ENCODE results near the gene RNF166.
A peak's percentile ranks its signal among the peaks of the same experiment; 100 is the strongest.

The RNF166 gene

GRCh38 chr16:88706229-88706964, at the start of gene RNF166, which contains the start of gene CTU2:
Gene RNF166 (minus strand): TSS chr16:88706408. CDS start chr16:88706325, 83 bp downstream.
Gene CTU2 (plus strand): TSS chr16:88706503. CDS start chr16:88706531, 28 bp downstream.
- Histone ChIP-seq H3K4me1 (ENCODE audit: insufficient read depth, low read length) (no peaks in the 10 kb centered on the region), H3K9me3 (ENCODE audit: control insufficient read depth, insufficient read depth, low read length) (no peaks in the 10 kb centered on the region), H3K36me3 (ENCODE audit: insufficient read depth, low read length) (no peaks in the 10 kb centered on the region), H3K9ac (ENCODE audit: low read depth, low read length) (peak within 1 kb of the TSS; percentile 92)

GRCh38 chr16:88754912-88755744, 48.9 kb upstream of the RNF166 start:
- peaks cover 11% of the 10 kb centered on the region; the same call in 1 of the 2 replicates for H3K4me1 ChIP-seq (ENCODE audit: insufficient read depth, low read length)
- H3K9ac ChIP-seq (ENCODE audit: low read depth, low read length), result no peak overlapping the region
- no peaks in the 10 kb centered on the region for H3K9me3 ChIP-seq (ENCODE audit: control insufficient read depth, insufficient read depth, low read length)
- H3K36me3 ChIP-seq (ENCODE audit: insufficient read depth, low read length), result no peaks in the 10 kb centered on the region

- H3K9ac ChIP-seq (ENCODE audit: low read depth, low read length), result no peak overlapping the region
Measured at GRCh38 chr16:88754109-88754911, 48.1 kb upstream of the RNF166 start.

GRCh38 chr16:88753602-88754001, 47.4 kb upstream of the RNF166 start:
- Histone ChIP-seq H3K9ac (ENCODE audit: low read depth, low read length) (no peak overlapping the region), H3K9me3 (ENCODE audit: control insufficient read depth, insufficient read depth, low read length) (no peaks in the 10 kb centered on the region), H3K4me1 (ENCODE audit: insufficient read depth, low read length) (peaks cover 11% of the 10 kb centered on the region; the same call in 1 of the 2 replicates), H3K36me3 (ENCODE audit: insufficient read depth, low read length) (no peaks in the 10 kb centered on the region)

More at GRCh38 chr16:88754109-88754911, 48.1 kb upstream of the RNF166 start:
- Histone ChIP-seq H3K4me1 (ENCODE audit: insufficient read depth, low read length) (peaks cover 11% of the 10 kb centered on the region; the same call in 1 of the 2 replicates), H3K9me3 (ENCODE audit: control insufficient read depth, insufficient read depth, low read length) (no peaks in the 10 kb centered on the region), H3K36me3 (ENCODE audit: insufficient read depth, low read length) (no peaks in the 10 kb centered on the region)

GRCh38 chr16:88753191-88753590, 47.0 kb upstream of the RNF166 start:
- H3K9ac ChIP-seq (ENCODE audit: low read depth, low read length), result no peak overlapping the region
- H3K36me3 ChIP-seq (ENCODE audit: insufficient read depth, low read length), result no peaks in the 10 kb centered on the region
- no peaks in the 10 kb centered on the region for H3K9me3 ChIP-seq (ENCODE audit: control insufficient read depth, insufficient read depth, low read length)
- peaks cover 11% of the 10 kb centered on the region; the same call in 1 of the 2 replicates for H3K4me1 ChIP-seq (ENCODE audit: insufficient read depth, low read length)

- H3K36me3 ChIP-seq (ENCODE audit: insufficient read depth, low read length), result no peaks in the 10 kb centered on the region
- H3K9me3 ChIP-seq (ENCODE audit: control insufficient read depth, insufficient read depth, low read length), result no peaks in the 10 kb centered on the region
- peaks cover 11% of the 10 kb centered on the region; the same call in 1 of the 2 replicates for H3K4me1 ChIP-seq (ENCODE audit: insufficient read depth, low read length)
- H3K9ac ChIP-seq (ENCODE audit: low read depth, low read length), result no peak overlapping the region
Measured at GRCh38 chr16:88752386-88753002, 46.3 kb upstream of the RNF166 start.

GRCh38 chr16:88750854-88751253, 44.6 kb upstream of the RNF166 start:
- H3K9ac ChIP-seq (ENCODE audit: low read depth, low read length), result no peak overlapping the region
- H3K9me3 ChIP-seq (ENCODE audit: control insufficient read depth, insufficient read depth, low read length), result no peaks in the 10 kb centered on the region
- H3K36me3 ChIP-seq (ENCODE audit: insufficient read depth, low read length), result no peaks in the 10 kb centered on the region
- peaks cover 15% of the 10 kb centered on the region; the same call in 1 of the 2 replicates for H3K4me1 ChIP-seq (ENCODE audit: insufficient read depth, low read length)

- Histone ChIP-seq H3K9ac (ENCODE audit: low read depth, low read length) (no peak overlapping the region), H3K4me1 (ENCODE audit: insufficient read depth, low read length) (peaks cover 15% of the 10 kb centered on the region; the same call in 1 of the 2 replicates), H3K9me3 (ENCODE audit: control insufficient read depth, insufficient read depth, low read length) (no peaks in the 10 kb centered on the region), H3K36me3 (ENCODE audit: insufficient read depth, low read length) (no peaks in the 10 kb centered on the region)
Measured at GRCh38 chr16:88749358-88749757, 43.1 kb upstream of the RNF166 start.

GRCh38 chr16:88748364-88748763, 42.2 kb upstream of the RNF166 start:
- Histone ChIP-seq H3K36me3 (ENCODE audit: insufficient read depth, low read length) (no peaks in the 10 kb centered on the region), H3K4me1 (ENCODE audit: insufficient read depth, low read length) (peaks cover 11% of the 10 kb centered on the region; the same call in 1 of the 2 replicates), H3K9ac (ENCODE audit: low read depth, low read length) (no peak overlapping the region), H3K9me3 (ENCODE audit: control insufficient read depth, insufficient read depth, low read length) (no peaks in the 10 kb centered on the region)

- H3K9ac ChIP-seq (ENCODE audit: low read depth, low read length), result no peak overlapping the region
- no peaks in the 10 kb centered on the region for H3K36me3 ChIP-seq (ENCODE audit: insufficient read depth, low read length)
- H3K4me1 ChIP-seq (ENCODE audit: insufficient read depth, low read length), result peaks cover 11% of the 10 kb centered on the region; the same call in 1 of the 2 replicates
- H3K9me3 ChIP-seq (ENCODE audit: control insufficient read depth, insufficient read depth, low read length), result no peaks in the 10 kb centered on the region
Measured at GRCh38 chr16:88747588-88748301, 41.5 kb upstream of the RNF166 start.

- Histone ChIP-seq H3K36me3 (ENCODE audit: insufficient read depth, low read length) (no peaks in the 10 kb centered on the region), H3K4me1 (ENCODE audit: insufficient read depth, low read length) (peaks cover 11% of the 10 kb centered on the region; the same call in 1 of the 2 replicates), H3K9me3 (ENCODE audit: control insufficient read depth, insufficient read depth, low read length) (no peaks in the 10 kb centered on the region), H3K9ac (ENCODE audit: low read depth, low read length) (no peak overlapping the region)
Measured at GRCh38 chr16:88746506-88746905, 40.3 kb upstream of the RNF166 start.

- no peak overlapping the region for H3K9ac ChIP-seq (ENCODE audit: low read depth, low read length)
- H3K9me3 ChIP-seq (ENCODE audit: control insufficient read depth, insufficient read depth, low read length), result no peaks in the 10 kb centered on the region
- no peaks in the 10 kb centered on the region for H3K36me3 ChIP-seq (ENCODE audit: insufficient read depth, low read length)
- H3K4me1 ChIP-seq (ENCODE audit: insufficient read depth, low read length), result peaks cover 11% of the 10 kb centered on the region; the same call in 1 of the 2 replicates
Measured at GRCh38 chr16:88744577-88745521, 38.6 kb upstream of the RNF166 start.

All from ES-I3 (cell line).